Liver (tissue), 3 donors: ENCODE data around the gene NRF1.

Experiments used
- ATF3 ChIP-seq: IDR thresholded peaks from 2 replicates; pipeline ENCODE4 v1.6.1; 2016; ENCODE audit warnings: antibody characterized with exemption
- FOXA2 ChIP-seq: IDR thresholded peaks from 2 replicates; pipeline ENCODE4 v1.6.1; 2016; ENCODE audit warnings: antibody characterized with exemption
- REST ChIP-seq: IDR thresholded peaks from 2 replicates; pipeline ENCODE4 v1.6.1; 2016; ENCODE audit warnings: antibody characterized with exemption, mild to moderate bottlenecking
- TAF1 ChIP-seq: conservative IDR thresholded peaks from 2 replicates; pipeline ENCODE4 v1.6.1; 2016; ENCODE audit warnings: antibody characterized with exemption, mild to moderate bottlenecking
- TF ChIP-seq, protein P1 (sequence below): IDR thresholded peaks from 2 replicates; pipeline ENCODE4 v1.6.1; 2016; ENCODE audit warnings: antibody characterized with exemption
- TF ChIP-seq, protein P2 (sequence below): fragments of 150-350 bp; IDR thresholded peaks from 2 replicates; pipeline ENCODE4 v1.5.1; 2017; ENCODE audit warnings: improper control_type of control experiment, low read depth, low read length; ENCODE audit not compliant: missing input control
- donor health status: healthy.
- donor health status: healthy.

DNA sequence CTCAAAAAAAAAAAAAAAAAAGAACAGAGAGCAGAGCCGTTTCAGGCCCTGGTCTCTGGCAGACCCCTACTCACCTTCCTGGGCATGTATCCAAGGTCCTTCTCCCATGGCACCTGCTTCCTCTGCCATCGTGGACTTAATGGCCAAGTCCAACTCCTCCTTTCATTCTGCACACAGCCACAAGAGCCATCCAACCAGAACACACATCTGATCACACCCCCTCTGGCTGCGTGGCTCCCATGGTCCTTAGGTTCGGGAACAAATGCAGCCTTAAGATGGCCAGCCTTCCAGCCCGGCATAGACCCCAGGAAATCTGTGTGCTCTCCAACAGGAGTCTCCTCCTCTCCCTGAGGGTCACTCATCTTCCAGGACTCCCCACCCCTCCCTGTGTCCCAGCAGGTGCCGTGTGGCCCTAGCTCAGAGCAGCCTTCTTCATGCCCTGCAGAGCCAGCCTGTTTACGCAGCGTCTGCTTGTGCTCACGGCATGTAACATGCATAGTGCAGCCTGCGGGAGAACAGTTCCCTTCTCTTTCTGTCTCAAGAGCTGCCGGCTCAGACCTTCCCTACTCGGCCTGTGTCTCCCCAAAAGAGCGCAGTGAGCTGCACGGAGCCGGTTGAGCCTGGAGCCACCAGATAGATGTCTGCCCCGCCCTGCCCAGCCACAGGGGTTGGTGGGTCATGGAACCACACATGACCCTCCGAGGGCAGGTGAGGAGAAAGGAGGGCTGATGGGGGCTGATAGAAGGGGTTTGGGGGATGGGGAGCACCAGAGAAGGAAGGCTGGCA, 157.3 kb downstream of the NRF1 start:
- TF ChIP-seq, protein P1, sequence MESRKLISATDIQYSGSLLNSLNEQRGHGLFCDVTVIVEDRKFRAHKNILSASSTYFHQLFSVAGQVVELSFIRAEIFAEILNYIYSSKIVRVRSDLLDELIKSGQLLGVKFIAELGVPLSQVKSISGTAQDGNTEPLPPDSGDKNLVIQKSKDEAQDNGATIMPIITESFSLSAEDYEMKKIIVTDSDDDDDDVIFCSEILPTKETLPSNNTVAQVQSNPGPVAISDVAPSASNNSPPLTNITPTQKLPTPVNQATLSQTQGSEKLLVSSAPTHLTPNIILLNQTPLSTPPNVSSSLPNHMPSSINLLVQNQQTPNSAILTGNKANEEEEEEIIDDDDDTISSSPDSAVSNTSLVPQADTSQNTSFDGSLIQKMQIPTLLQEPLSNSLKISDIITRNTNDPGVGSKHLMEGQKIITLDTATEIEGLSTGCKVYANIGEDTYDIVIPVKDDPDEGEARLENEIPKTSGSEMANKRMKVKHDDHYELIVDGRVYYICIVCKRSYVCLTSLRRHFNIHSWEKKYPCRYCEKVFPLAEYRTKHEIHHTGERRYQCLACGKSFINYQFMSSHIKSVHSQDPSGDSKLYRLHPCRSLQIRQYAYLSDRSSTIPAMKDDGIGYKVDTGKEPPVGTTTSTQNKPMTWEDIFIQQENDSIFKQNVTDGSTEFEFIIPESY, result no peak
- TF ChIP-seq, protein P2, sequence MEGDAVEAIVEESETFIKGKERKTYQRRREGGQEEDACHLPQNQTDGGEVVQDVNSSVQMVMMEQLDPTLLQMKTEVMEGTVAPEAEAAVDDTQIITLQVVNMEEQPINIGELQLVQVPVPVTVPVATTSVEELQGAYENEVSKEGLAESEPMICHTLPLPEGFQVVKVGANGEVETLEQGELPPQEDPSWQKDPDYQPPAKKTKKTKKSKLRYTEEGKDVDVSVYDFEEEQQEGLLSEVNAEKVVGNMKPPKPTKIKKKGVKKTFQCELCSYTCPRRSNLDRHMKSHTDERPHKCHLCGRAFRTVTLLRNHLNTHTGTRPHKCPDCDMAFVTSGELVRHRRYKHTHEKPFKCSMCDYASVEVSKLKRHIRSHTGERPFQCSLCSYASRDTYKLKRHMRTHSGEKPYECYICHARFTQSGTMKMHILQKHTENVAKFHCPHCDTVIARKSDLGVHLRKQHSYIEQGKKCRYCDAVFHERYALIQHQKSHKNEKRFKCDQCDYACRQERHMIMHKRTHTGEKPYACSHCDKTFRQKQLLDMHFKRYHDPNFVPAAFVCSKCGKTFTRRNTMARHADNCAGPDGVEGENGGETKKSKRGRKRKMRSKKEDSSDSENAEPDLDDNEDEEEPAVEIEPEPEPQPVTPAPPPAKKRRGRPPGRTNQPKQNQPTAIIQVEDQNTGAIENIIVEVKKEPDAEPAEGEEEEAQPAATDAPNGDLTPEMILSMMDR, result no peak
- TF ChIP-seq TAF1 (no peak), REST (no peak), FOXA2 (no peak), ATF3 (no peak)
